GM23338 (cell line): Measurements from ENCODE around the gene ABHD6. TPM values are rescaled to one million over a fixed set of nuclear protein-coding genes. Genes with fewer than 3 reads are reported as not detected.

Experiments used
- ATAC-seq: fragments of 200-7000 bp; cut with Tn5 transposase; 3 replicates; pipeline ENCODE4 v1.9.1; 2020
- DNase-seq: peaks from one replicate; pipeline ENCODE4 v3.0.0-alpha.2; 2015; ENCODE audit warnings: low spot score
- H2AFZ ChIP-seq: fragments of 200-600 bp; sonication (generic); 2 replicates; pipeline ENCODE4 v1.8.0; 2016; ENCODE audit warnings: antibody characterized with exemption, mild to moderate bottlenecking, moderate library complexity
- H3F3A ChIP-seq: fragments of 200-600 bp; sonication (generic); replicated peaks from 2 replicates; pipeline ENCODE4 v1.8.0; 2017; ENCODE audit warnings: antibody characterized with exemption, mixed run types, low read depth
- H3K27ac ChIP-seq: fragments of 200-600 bp; sonication (generic); 2 replicates; pipeline ENCODE4 v1.6.1; 2016; ENCODE audit warnings: low read depth
- H3K27me3 ChIP-seq: fragments of 200-600 bp; sonication (generic); 2 replicates; pipeline ENCODE4 v1.8.0; 2016; ENCODE audit warnings: mild to moderate bottlenecking, mixed run types, moderate library complexity; ENCODE audit not compliant: insufficient read depth
- H3K36me3 ChIP-seq: fragments of 200-600 bp; sonication (generic); 2 replicates; pipeline ENCODE4 v1.8.0; 2016; ENCODE audit warnings: mild to moderate bottlenecking; ENCODE audit not compliant: insufficient read depth
- H3K4me1 ChIP-seq: fragments of 200-600 bp; sonication (generic); 2 replicates; pipeline ENCODE4 v1.8.0; 2016; ENCODE audit warnings: mild to moderate bottlenecking, moderate library complexity; ENCODE audit not compliant: insufficient read depth
- H3K4me2 ChIP-seq: fragments of 200-600 bp; sonication (generic); 2 replicates; pipeline ENCODE4 v1.7.1; 2017; ENCODE audit warnings: mixed run types
- H3K4me3 ChIP-seq: fragments of 200-600 bp; sonication (generic); 2 replicates; pipeline ENCODE4 v1.6.1; 2016; ENCODE audit warnings: mixed run types
- H3K79me2 ChIP-seq: fragments of 200-600 bp; sonication (generic); replicated peaks from 2 replicates; pipeline ENCODE4 v1.8.0; 2017; ENCODE audit warnings: mild to moderate bottlenecking; ENCODE audit not compliant: insufficient read depth
- H3K9me2 ChIP-seq: fragments of 200-600 bp; sonication (generic); 2 replicates; pipeline ENCODE4 v1.8.0; 2017; ENCODE audit not compliant: insufficient read depth
- H4K20me1 ChIP-seq: fragments of 200-600 bp; sonication (generic); replicated peaks from 2 replicates; pipeline ENCODE4 v1.8.0; 2017; ENCODE audit warnings: mild to moderate bottlenecking; ENCODE audit not compliant: insufficient read depth
- H3K27ac Mint-ChIP-seq: 2 replicates; pipeline ENCODE4 v1.8.0; 2020; ENCODE audit warnings: inconsistent platforms, mild to moderate bottlenecking, moderate library complexity, mixed read lengths
- H3K27me3 Mint-ChIP-seq: 3 replicates; pipeline ENCODE4 v1.8.0; 2022; ENCODE audit warnings: low read depth, mild to moderate bottlenecking, moderate library complexity, mixed read lengths, inconsistent platforms; ENCODE audit not compliant: insufficient read depth, poor library complexity
- H3K36me3 Mint-ChIP-seq: 3 replicates; pipeline ENCODE4 v1.8.0; 2021; ENCODE audit warnings: low read depth, mild to moderate bottlenecking, inconsistent platforms, moderate library complexity, mixed read lengths
- H3K4me1 Mint-ChIP-seq: 3 replicates; pipeline ENCODE4 v1.8.0; 2020; ENCODE audit warnings: mild to moderate bottlenecking, inconsistent platforms, mixed read lengths
- H3K4me3 Mint-ChIP-seq: 3 replicates; pipeline ENCODE4 v1.8.0; 2021; ENCODE audit warnings: moderate library complexity, mild to moderate bottlenecking, inconsistent platforms, mixed read lengths
- H3K9me3 Mint-ChIP-seq: 3 replicates; pipeline ENCODE4 v1.8.0; 2020; ENCODE audit warnings: moderate library complexity, mild to moderate bottlenecking, inconsistent platforms, mixed read lengths
- CREB1 ChIP-seq: fragments of 250-450 bp; sonication (Bioruptor Pico); IDR thresholded peaks from 2 replicates; pipeline ENCODE4 v1.5.0; 2020; ENCODE audit warnings: low read depth, mild to moderate bottlenecking, moderate library complexity
- CTCF ChIP-seq, 2 experiments: fragments of 200-600 bp in 1 of 2; sonication (generic) in 1 of 2; conservative IDR thresholded peaks; 2 replicates each; pipeline versions ENCODE4 v1.5.1 to v1.6.1; 2016 to 2017; ENCODE audit warnings: antibody characterized with exemption in 2 of 2, low read depth in 2 of 2, mild to moderate bottlenecking in 2 of 2, moderate library complexity in 1 of 2
- ETS1 ChIP-seq: IDR thresholded peaks from 2 replicates; pipeline ENCODE4 v1.6.1; 2016; ENCODE audit warnings: antibody characterized with exemption
- EZH2 ChIP-seq: fragments of 200-600 bp; sonication (generic); IDR thresholded peaks from one replicate; pipeline ENCODE4 v1.8.0; 2017; ENCODE audit warnings: antibody characterized with exemption, mild to moderate bottlenecking, low read depth; ENCODE audit not compliant: unreplicated experiment
- EZH2phosphoT487 ChIP-seq: fragments of 200-600 bp; sonication (generic); IDR thresholded peaks from one replicate; pipeline ENCODE4 v1.8.1; 2018; ENCODE audit warnings: antibody characterized with exemption; ENCODE audit not compliant: unreplicated experiment
- JUNB ChIP-seq: IDR thresholded peaks from one replicate; pipeline ENCODE4 v1.6.1; 2016; ENCODE audit warnings: antibody characterized with exemption; ENCODE audit not compliant: unreplicated experiment
- NANOG ChIP-seq: IDR thresholded peaks from 2 replicates; pipeline ENCODE4 v1.6.1; 2016; ENCODE audit warnings: antibody characterized with exemption, borderline replicate concordance
- POLR2AphosphoS5 ChIP-seq: IDR thresholded peaks from 2 replicates; pipeline ENCODE4 v1.6.1; 2016; ENCODE audit warnings: antibody characterized with exemption, low read depth
- REST ChIP-seq: IDR thresholded peaks from one replicate; pipeline ENCODE4 v1.6.1; 2018; ENCODE audit warnings: antibody characterized with exemption; ENCODE audit not compliant: unreplicated experiment
- STAT1 ChIP-seq: IDR thresholded peaks from one replicate; pipeline ENCODE4 v1.6.1; 2016; ENCODE audit warnings: antibody characterized with exemption; ENCODE audit not compliant: unreplicated experiment
- ZNF114 ChIP-seq: fragments of 250-450 bp; sonication (Bioruptor Pico); IDR thresholded peaks from 2 replicates; pipeline ENCODE4 v1.5.0; 2020; ENCODE audit warnings: mild to moderate bottlenecking, moderate library complexity
- ZNF331 ChIP-seq: fragments of 250-450 bp; sonication (Bioruptor Pico); IDR thresholded peaks from 2 replicates; pipeline ENCODE4 v1.5.0; 2020; ENCODE audit warnings: low read depth, mild to moderate bottlenecking, moderate library complexity
- ZNF462 ChIP-seq: fragments of 250-450 bp; sonication (Bioruptor Pico); IDR thresholded peaks from 2 replicates; pipeline ENCODE4 v1.5.0; 2020; ENCODE audit warnings: mild to moderate bottlenecking, moderate library complexity
- polyA plus RNA-seq: library from polyadenylated mRNA; unstranded; fragments of >200 nt; fragmentation: Nextera tagmentation; extraction: Ambion mirVana; gene quantifications from 2 replicates; pipeline ENCODE4 v1.2.1, GENCODE V29; 2016
- total RNA-seq: library from RNA; depleted of rRNA; stranded (reverse); fragments of >200 nt; shearing (Covaris generic); gene quantifications from 2 replicates; pipeline ENCODE4 v1.2.3, GENCODE V29; 2014

The ABHD6 gene
- total and polyA plus RNA-seq, 2 experiments from 2014 or later, result 3.7 to 5.5 TPM

- Mint-ChIP-seq H3K27ac (no peak overlapping the region), H3K27me3 (peaks cover 1% of the 10 kb centered on the region), H3K9me3 (no peaks in the 10 kb centered on the region; the same call in 2 of the 3 replicates), H3K4me1 (peaks cover 17% of the 10 kb centered on the region), H3K4me3 (no peak overlapping the region), H3K36me3 (no peaks in the 10 kb centered on the region)
- ATAC-seq, result no peak
- H3K27ac ChIP-seq, result no peak overlapping the region
- no peak for DNase-seq
- H3K27me3 ChIP-seq, result no peaks in the 10 kb centered on the region
- no peaks in the 10 kb centered on the region for H3K36me3 ChIP-seq
- H3F3A ChIP-seq, result no peaks in the 10 kb centered on the region
- H3K4me2 ChIP-seq, result no peak overlapping the region
- peak overlapping the region; percentile 28; the same call in 1 of the 2 replicates for H2AFZ ChIP-seq
- H3K4me3 ChIP-seq, result no peak overlapping the region
- no peaks in the 10 kb centered on the region for H4K20me1 ChIP-seq
- H3K79me2 ChIP-seq, result no peaks in the 10 kb centered on the region
- no peaks in the 10 kb centered on the region for H3K9me2 ChIP-seq
- TF ChIP-seq CREB1 (no peak), EZH2phosphoT487 (no peak), ZNF114 (CRISPR knock-in tag) (no peak), CTCF (conservative IDR thresholded peaks at IDR 0.05; ENCODE audit: low read depth in 2 of 2) (no peak), POLR2AphosphoS5 (no peak), ZNF331 (no peak), ZNF462 (CRISPR knock-in tag) (no peak), EZH2 (no peak), STAT1 (no peak), REST (no peak), JUNB (no peak), NANOG (no peak), ETS1 (no peak)
- peaks cover 11% of the 10 kb centered on the region; the same call in 1 of the 2 replicates for H3K4me1 ChIP-seq
Observed at GRCh38 chr3:58190882-58191281, 46.7 kb upstream of the ABHD6 start.
